Esophagus muscularis mucosa (tissue), 4 donors: ENCODE results near the gene SMIM27.
A peak's percentile ranks its signal among the peaks of the same experiment; 100 is the strongest.

Experiments used
- EP300 ChIP-seq: sonication (generic); formaldehyde crosslinking; IDR thresholded peaks from one replicate; pipeline ENCODE4 v1.6.1; 2017; ENCODE audit warnings: antibody characterized with exemption
- POLR2A ChIP-seq: fragments of 450-650 bp; IDR thresholded peaks from one replicate; pipeline ENCODE4 v1.6.1; 2017; ENCODE audit warnings: antibody characterized with exemption, moderate library complexity, mild to moderate bottlenecking, low read depth
- TF ChIP-seq, protein P1 (sequence below), 3 experiments: fragments of 200-600 bp in 2 of 3; fragments of 450-650 bp in 1 of 3; sonication (generic) in 2 of 3; IDR thresholded peaks; one replicate each; pipeline ENCODE4 v1.5.1; 2017 to 2019; ENCODE audit warnings: antibody characterized with exemption in 3 of 3, mild to moderate bottlenecking in 2 of 3, moderate library complexity in 1 of 3

DNA sequence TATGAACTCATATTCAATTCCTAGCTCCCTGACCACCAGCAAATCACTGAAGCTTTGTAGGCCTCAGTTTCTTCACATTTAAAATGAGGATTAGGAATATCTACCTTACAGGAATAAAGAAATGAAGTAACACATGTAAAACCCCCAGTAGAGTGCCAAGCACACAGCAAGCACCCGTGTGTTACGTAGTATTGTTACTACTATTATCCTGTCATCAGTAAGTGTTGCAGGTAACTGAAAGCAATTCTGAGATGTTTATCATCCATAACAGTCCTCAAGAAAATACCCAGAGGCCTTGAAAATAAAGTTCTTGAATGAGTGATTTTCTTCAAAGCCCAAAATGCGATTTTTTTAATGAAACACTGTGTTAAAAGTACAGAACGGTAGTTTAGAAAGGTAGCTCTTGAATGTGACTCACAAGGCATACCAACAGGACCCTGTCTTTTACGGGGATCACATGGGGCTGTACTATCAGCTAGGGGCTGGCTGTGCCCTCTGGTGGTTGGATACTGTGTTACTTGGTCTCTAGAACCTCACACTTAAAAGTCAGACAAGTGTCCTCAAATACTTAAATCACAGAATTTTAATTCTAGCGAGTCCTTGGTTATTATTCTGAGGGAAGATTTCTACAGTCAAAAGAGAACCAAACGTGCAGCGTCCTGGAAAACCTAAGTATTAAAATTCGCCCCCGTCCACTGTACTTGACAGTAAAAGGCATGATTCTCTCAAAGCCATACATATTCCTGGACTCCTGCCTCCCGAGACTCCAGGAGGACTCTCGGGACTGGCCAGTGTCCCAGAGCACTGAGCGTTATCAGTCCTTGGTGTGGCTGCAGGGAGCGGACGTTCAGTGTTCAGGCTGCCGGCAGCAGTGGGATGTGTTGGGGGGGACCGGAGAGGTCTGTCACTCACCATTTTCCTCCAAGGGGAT lies 20.1 kb downstream of the SMIM27 start:
- TF ChIP-seq, protein P1, sequence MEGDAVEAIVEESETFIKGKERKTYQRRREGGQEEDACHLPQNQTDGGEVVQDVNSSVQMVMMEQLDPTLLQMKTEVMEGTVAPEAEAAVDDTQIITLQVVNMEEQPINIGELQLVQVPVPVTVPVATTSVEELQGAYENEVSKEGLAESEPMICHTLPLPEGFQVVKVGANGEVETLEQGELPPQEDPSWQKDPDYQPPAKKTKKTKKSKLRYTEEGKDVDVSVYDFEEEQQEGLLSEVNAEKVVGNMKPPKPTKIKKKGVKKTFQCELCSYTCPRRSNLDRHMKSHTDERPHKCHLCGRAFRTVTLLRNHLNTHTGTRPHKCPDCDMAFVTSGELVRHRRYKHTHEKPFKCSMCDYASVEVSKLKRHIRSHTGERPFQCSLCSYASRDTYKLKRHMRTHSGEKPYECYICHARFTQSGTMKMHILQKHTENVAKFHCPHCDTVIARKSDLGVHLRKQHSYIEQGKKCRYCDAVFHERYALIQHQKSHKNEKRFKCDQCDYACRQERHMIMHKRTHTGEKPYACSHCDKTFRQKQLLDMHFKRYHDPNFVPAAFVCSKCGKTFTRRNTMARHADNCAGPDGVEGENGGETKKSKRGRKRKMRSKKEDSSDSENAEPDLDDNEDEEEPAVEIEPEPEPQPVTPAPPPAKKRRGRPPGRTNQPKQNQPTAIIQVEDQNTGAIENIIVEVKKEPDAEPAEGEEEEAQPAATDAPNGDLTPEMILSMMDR (IDR thresholded peaks at IDR 0.05) = peak; percentile 47 to 60 (median 48)
- TF ChIP-seq POLR2A (no peak), EP300 (no peak)
